Activated CD4-positive, alpha-beta T cell treated with anti-CD3 and anti-CD28 coated beads for 4 hours (primary cell): ENCODE data around the gene PITPNC1.
"Not testable (repeated sequence)": the region's sequence is repeated elsewhere in the genome, so short reads cannot be mapped to it uniquely, and the experiment has no call there.

Experiments used
- DNase-seq, 2 donors: peaks; one replicate each; pipeline ENCODE4 v3.0.0-alpha.2; 2020

PITPNC1 gene

DNA sequence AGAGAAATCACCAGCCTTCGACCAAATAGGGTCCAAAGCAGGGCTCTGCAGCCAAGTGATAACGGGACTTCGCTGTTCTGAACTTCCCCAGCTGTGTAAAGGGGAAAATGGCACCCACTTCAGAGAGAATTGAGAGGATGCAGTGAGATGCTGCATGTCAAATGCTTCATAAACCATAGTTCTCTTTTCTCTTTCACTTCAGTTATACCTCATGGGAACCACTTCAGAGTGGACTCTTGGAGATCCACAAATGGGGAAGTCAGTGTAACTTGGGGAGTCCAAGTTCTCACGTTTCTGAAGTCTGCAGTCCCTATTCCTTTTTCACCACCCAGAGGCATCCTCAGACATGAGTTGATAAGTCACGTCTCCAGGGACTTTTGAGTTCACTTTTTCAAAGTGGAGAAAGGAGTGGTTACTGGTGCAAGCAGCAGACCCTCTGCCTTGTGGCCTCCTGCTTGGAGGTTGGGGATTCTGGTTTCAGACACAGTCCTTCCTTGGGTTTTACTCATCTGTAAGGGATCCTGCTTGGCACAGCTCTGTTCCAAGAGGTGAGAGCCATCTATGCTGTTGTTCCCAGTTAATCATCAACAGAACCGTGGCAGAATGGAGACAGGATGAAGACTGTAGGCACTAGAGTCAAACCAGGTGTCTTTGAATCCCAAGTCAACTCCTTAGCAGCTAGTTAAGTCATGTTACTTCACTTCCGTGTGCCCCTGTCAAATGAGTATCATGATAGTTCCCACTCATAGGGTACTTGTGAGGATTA, 217.2 kb downstream of the PITPNC1 start:
- no peak for DNase-seq

DNA sequence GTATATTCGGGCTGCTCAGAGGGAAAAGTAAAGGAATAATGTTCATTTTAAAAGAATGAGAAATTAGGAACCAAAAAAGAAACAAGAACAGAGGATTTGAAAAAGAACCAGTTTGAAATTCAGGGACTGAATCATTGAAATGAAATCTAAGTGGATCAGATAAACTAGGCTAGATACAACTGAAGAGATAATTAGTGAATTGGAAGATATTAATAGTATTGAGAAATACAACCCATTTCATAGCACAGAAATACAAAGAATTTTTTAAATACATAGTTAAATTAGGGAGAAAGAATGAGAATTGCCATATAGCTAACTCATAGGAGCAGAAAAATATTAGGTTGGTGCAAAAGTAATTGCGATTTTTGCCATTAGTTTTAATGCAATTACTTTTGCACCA, 223.3 kb downstream of the PITPNC1 start:
- DNase-seq = no peak

GRCh38 chr17:67601897-67602296, 224.8 kb downstream of the PITPNC1 start:
- DNase-seq = no peak

DNA sequence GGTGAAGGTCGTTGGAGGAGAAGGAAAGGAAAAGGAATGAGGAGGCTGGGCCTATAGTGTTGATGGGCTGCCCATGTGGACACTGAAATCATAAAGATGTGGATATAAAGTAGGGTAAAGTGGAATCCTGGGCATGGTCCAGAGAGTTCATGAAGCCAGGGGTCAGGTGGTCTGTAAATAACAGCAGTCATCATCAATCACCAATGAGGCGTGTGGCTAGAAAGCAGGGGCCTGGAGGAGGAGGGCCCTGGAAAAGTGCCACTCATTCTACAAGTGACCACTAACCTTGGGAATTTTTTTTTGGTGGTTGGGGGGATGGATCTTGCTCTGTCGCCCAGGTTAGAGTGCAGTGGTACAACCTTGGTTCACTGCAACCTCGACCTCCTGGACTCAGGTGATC, 225.4 kb downstream of the PITPNC1 start:
- DNase-seq = no peak

GRCh38 chr17:67602974-67603373, 225.9 kb downstream of the PITPNC1 start:
- DNase-seq = peak; percentile 17 to 37

DNA sequence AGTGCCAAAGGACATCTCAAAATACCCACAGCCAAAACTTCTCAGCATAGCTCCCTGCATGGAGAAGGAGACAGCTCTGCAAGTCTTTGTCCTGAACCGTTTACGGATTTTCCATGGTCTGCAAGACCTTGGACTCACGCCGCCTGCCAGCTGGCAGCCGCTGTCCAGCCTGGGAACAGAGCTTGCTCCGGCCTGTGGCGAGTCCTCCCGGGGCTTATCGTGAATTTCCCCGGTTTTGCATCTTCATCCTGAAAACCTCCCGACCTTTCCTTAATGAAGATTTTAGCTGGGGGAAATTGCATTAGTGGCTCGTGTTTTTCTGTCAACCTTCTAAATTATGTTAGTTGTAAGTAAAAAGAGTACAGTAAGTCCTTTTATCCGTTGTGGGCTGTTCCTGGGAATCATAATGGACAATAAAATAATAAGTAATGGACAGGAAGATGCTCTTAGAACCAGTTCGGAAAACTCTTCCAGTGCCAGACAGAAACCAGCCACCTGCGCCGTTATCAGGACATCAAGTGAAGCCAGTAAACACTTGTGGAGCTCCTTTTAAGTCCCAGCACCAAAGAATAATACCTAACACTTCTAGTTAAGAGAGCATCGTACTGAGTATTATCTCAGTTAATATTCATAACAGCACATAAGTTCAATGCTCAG, 228.3 kb downstream of the PITPNC1 start:
- DNase-seq = no peak

- no peak for DNase-seq
These were observed 229.4 kb downstream of the PITPNC1 start for GRCh38 chr17:67606471-67606870.

DNA sequence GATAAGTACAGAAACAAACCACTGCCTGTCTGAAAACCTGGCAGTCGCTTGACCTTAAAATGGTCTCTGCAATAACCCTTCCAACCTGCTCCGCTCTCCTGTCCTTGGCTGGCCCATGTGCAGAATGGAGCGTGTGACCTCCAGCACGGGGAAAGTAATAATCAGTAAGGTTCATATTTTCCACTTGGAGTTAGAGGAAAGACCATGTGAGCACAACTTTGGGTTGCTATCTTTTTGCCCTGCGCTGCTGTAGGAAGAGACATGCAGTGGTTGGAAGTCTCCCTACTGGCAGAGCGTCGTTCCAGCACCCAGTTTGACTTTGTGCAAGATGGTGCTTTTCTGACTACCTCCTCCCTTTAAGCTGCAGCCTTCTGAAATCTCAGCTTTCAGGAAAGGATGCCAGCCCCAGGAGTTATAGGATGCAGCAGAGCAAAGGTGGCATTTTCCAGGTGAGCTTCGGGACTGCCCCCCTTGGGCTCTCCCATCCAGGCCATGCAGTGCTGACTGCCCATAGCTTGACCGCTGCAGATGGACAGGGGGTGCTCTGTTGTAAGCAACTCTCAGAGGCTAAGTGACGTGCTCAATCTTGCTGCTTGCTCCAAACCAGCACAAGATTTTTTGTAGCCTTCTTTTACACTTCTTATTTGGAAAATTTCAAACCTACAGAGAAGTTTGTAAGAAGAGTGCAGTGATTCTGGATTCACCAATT, 230.0 kb downstream of the PITPNC1 start:
- DNase-seq = no peak

DNA sequence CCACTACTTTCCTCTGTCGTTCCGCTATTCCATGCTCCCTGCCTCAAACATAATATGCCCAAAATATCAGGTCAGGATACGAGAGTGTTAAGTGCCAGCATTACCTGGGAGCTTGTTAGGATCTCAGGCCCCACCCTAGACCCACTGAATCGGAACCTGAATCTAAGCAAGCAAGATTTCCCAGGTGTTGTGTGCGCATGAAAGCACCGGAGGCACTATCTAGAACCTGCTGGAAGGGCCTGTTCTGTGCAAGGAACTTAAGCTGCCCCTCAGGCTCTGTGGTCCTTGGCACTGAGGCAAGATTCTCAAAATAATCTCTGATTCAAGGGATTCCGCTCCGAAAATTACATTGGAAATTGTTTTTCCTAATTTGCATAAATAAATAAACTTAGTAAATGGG, 233.0 kb downstream of the PITPNC1 start:
- DNase-seq = no peak

- no peak for DNase-seq
These were observed 236.9 kb downstream of the PITPNC1 start for GRCh38 chr17:67613961-67614360.

- DNase-seq = no peak
These were observed 238.0 kb downstream of the PITPNC1 start for GRCh38 chr17:67615011-67615561.

DNA sequence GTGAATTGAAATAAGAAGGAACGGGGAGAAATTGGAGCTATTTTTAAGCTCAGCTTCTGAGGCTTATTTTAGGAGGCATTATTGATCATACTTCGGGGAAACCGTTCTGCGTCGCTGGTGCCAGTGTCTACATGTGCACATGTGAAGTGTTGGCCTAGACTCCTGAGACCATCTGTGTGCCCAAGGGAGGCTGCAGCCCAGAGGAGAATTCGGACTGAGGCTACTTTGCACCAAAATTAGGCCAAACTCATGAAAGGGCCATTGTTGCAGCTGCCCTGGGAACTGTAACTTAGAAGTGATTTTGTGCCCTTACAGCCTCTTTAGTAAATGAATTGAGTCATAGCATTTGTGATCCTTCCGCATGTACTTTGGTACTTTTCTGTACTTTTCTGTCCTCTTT, 238.7 kb downstream of the PITPNC1 start:
- DNase-seq = no peak

DNA sequence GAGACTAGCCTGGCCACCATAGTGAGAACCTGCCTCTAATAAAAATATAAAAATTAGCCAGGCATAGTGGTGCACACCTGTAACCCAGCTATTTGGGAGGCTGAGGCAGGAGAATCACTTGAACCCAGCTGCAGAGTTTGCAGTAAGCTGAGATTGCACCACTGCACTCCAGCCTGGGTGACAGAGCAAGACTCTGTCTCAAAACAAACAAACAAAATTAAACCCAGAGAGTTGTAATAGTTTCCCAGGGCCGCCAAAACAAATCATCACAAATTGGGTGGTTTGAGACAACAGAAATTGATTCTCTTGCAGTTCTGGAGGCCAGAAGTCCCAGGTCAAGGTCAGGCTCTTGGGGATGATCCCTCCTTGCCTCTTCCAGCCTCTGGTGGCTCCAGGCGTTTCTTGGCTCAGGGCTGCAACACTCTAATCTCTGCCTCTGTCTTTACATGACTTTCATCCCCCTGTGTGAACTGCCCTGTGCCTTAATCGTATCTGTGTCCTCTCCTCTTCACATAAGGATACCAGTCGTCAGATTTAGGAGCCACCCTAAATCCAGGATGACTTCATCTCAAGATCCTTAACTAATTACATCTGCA, 240.3 kb downstream of the PITPNC1 start:
- DNase-seq = no peak

- DNase-seq = no peak
These were observed 242.5 kb downstream of the PITPNC1 start for GRCh38 chr17:67619555-67619954.

DNA sequence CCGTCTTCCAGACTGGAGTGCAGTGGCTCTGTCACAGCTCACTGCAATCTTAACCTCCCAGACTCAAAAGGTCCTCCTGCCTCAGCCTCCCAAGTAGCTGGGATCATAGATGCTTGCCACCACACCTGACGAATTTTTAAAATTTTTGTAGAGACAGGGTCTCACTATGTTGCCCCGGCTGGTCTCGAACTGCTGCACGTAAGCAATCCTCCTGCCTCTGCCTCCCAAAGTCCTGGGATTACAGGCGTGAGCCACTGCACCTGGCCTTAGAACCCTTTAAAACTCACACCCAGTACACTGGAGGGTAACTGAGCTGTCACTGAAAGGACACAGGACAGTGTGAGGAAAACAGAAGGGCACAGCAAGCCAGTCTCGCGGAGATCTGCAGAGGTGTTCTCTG, 243.0 kb downstream of the PITPNC1 start:
- DNase-seq = no peak

- no peak for DNase-seq
These were observed 243.6 kb downstream of the PITPNC1 start for GRCh38 chr17:67620636-67621035.

DNA sequence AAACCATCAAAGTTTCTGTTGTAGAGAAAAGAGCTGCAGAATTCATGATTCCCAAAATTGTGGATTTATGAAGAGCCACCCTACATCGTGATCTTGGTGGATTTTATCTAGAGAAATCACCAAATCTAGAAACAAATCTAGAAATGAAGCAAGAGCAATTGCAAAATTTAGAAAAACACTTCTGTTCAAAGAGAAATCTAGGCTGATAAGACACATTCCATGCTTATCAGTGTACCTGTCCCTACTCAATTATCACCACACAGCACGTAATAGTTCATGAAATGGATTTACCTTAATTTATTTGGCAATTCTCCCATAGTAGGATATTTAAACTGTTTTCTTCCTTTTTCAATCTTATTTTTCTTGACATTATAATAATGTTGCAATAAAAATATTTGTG, 246.7 kb downstream of the PITPNC1 start:
- DNase-seq = no peak

DNA sequence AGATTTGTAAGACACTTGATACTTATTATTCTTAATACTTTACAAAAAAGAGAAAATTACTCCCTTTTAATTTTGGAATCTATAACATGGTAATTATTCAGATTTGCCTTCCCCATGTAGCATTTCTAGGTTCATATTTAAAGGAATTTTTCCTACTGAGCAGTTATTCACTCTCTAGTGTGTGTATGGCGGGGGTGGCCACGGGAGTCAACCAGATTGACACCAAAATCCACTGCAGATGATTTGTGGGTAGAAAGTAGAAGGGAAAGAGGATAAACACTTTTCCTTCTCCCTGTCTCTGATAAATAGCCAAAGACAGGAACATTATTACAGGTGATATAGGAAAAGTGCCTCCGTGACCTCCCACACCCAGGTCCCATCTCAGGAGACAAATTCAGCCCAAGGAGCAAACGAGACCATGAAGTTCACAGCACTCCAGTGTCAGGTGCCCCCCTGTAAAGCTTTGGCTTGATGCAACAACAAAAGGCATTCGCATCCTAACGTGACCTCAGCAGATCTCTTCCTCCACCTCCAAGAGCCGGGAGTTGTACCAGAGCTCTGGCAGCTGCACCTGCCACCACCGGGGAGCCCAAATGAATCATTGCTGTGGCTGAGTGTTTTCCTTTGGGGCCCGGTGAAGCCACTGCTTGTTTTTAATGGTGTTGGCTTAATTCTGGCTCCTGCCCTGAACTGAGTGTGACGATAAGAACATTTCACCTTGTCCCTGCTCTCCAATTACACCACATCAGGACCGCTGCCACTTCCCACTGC, 248.0 kb downstream of the PITPNC1 start:
- DNase-seq = no peak

DNA sequence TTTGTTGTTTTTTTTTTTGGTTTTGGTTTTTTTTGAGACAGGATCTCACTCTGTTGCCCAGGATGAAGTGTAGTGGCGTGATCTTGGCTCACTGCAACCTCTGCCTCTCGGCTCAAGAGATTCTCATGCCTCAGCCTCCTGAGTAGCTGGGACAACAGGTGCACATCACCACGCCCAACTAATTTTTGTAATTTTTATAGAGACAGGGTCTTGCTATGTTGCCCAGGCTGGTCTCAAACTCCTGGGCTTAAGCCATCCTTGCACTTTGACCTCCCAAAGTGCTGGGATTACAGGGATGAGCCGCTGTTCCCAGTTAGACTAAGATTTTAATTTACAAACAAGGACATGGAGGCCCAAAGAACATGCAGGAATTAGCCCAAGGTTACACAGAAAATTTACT, 248.9 kb downstream of the PITPNC1 start:
- DNase-seq = no peak

DNA sequence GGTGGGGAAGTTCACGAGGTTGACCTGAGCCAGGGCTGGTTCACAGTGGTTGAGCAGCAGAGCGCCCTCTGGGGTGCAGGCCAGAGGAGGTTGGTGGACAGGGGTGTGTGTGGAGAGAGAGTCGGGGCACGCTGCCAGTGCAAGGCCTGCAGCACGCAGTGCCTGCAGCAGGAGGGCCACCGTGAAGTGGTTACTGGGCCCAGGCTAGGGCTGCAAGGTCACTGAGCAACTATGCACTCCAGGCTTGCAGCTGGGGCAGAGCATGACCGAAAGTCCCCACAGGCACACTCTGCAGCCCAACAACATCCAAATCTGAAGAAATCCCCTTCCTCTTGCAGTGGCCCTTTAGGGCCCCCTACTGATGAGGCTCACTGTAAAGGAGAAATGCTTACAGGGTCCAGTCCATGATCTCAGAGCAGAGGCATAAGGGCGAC, 251.5 kb downstream of the PITPNC1 start:
- no peak for DNase-seq

DNA sequence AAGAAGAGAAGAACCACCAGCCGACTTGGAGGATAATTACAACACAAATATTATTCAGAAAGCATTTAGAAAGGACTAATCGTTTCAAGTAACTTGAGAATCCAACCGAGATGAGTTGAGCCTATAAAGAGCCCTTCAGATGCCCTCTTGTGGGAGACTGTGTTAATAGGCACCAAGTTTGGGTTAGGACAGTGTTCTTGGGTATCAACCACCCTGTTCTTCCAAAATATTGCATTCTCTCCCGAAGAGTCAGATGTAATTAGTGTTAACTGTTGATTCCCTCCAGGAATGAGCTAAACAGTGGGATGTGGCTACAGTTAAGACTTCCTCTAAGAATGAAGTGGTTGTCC, 252.9 kb downstream of the PITPNC1 start:
- DNase-seq = no peak

GRCh38 chr17:67630836-67631235, 253.8 kb downstream of the PITPNC1 start:
- not testable (repeated sequence) for DNase-seq

DNA sequence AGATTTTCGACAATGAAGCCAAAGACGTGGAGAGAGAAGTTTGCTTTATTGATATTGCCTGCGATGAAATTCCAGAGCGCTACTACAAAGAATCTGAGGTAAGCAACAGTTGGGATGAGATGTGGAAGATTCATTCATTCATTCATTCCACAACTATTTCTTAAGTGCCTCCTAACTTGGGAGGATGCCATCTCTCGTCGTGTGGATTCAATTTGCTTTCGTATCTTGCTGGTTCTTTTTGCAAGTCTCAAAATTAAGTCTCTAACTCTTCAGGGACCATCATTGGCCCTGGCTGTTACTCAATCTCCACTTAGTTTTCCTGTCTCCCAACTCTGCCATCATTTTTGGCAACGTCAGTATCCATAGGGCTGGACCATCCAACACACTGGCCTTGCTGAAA, 255.1 kb downstream of the PITPNC1 start:
- DNase-seq = no peak
